ENCODE measurements around the gene MTHFD1.

Gene MTHFD1

DNA sequence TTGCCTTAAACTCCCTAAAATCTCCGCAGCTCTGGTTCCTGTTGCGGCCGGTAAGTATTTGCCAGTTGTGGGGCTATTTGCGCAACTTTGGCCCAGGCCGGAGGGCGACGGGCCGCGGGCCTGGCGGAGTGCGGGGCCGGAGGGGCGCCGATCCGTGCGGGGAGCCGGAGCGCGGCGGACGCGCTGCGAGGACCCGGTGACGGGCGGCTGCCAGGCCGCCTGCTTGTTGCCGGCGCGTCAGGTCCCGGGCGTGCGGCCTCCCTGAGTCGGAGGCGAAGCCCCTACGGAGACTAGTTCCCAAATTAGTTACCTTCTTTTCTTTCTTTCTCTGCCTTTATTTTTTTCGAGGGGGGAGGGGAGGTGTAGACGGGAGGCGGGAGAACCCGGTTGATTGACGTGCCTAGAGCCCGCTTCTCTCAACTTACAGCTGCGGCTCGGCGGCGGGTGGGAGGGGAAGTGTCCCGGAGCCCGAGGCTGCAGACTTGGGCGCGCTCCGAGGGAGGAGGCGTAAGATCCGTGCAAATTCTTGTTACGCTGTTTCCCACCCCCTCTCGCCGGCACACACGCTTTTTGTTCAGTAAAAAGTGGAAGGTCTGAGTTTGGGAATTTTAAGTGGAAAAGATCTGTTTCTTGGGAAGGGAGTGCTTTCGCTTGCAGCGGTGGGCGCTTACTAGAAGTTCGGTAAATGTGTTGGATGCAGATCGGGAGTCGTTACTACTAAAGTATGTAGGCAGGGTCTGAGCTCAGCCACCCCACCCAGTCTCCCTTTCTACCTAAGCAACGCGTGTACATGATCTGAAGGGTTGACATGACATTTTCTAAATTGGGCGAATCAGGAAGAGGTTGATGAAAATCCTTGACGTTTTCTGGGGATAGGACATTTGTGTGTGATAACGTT lies 117.0 kb downstream of the MTHFD1 start:
- no peak for TF ChIP-seq GATA2 (IDR thresholded peaks at IDR 0.05; ENCODE audit: low read depth, low read length)
- TF ChIP-seq GATA3 (IDR thresholded peaks at IDR 0.05; ENCODE audit: low read depth, low read length): no peak

DNA sequence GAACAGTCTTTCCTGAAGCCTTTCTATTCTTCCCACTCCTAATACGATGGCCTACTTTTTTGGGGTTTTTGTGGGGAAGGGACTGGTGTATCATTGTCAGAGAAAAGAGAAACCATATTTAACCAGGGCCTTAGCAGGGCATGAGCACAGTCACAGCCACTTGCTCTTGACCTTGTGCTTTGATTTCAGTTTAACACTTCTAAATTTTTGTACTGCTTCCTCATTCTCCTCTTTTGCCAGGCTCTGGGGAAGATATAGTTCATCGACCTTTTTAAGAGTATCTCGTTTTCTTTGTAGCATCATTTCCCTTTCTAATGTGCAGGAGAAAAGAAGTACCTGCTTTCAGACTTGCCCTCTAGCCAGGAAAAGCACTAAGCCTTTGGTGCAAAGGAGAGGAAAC lies 118.6 kb downstream of the MTHFD1 start:
- TF ChIP-seq GATA3 (IDR thresholded peaks at IDR 0.05; ENCODE audit: low read depth, low read length) (no peak), GATA2 (IDR thresholded peaks at IDR 0.05; ENCODE audit: low read depth, low read length) (no peak)

DNA sequence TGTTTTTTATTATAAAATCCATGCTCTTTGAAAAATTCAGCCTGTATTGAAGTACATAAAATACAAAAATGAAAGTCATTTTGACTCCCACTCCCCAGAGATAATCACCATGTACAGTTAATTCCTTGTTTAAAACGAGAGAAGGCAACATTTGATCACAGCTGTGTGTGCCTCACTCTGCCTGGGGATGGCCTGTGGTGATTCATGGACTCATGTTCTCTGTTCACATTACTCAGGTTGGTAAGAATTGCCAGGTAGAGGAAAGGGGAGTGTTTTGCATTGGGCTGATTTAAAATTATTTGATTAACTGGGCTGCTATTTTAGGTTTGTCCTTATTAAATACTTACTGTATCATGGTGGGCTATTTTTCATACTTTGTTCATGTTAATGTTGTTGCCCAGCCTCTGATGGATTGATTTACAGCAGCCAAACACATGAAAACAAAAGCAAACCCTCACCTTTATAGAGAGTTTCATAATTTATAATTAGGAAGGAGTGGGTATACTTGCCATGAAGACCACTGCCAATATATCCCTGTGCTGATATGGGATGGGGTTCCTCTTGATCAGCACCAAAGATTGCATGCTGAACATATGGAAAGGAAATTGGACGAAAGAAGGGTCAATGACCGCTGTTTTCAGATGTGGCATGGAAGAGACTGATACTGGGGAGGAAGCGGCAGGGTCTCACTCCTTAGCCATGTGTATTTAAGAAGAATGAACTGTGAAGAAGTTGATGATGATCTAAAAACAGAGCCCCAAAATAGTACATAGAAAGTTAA lies 119.4 kb downstream of the MTHFD1 start:
- TF ChIP-seq GATA3 (IDR thresholded peaks at IDR 0.05; ENCODE audit: low read depth, low read length) (no peak), GATA2 (IDR thresholded peaks at IDR 0.05; ENCODE audit: low read depth, low read length) (no peak)

DNA sequence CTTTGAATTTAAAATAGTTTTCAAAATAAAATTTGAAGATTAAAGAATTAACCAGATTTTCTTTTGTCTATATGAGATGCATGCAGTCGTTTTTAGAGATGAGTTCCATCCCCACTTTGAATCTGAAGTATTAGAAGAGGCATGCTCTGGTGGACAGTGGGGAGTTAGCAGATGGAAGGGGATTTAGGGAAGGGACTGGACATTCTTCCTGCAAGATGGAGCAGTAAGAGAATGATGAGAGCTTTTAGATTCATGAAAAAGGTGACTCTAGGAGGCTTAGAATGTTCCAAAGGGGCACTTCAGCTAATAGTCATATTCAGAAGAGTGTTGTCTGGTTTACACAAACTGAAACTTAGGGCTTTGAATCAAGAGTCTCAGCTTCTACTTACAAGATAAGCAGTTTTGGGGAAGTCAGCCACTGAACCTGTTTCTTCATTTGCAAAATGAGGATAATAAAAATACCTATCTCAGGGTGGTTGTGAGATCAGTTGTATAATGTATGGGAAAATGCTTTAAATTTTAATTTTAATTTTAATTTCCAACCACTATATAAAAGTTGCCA lies 120.1 kb downstream of the MTHFD1 start:
- TF ChIP-seq GATA2 (IDR thresholded peaks at IDR 0.05; ENCODE audit: low read depth, low read length): no peak
- TF ChIP-seq GATA3 (IDR thresholded peaks at IDR 0.05; ENCODE audit: low read depth, low read length): no peak

DNA sequence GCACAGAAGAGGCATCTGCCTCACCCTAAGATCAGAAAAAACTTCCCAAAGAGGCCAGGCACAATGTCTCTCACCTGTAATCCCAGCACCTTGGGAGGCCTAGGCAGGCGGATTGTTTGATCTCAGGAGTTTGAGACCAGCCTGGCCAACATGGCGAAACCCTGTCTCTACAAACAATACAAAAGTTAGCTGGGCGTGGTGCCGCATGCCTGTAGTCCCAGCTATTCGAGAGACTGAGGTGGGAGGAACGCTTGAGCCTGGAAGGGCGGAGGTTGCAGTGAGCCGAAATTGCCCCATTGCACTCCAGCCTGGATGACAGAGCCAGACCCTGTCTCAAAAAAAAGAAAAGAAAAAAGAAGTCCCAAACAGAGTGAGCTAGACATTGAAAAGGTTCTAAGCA lies 120.9 kb downstream of the MTHFD1 start:
- TF ChIP-seq GATA3 (IDR thresholded peaks at IDR 0.05; ENCODE audit: low read depth, low read length): no peak
- TF ChIP-seq GATA2 (IDR thresholded peaks at IDR 0.05; ENCODE audit: low read depth, low read length): no peak
